ENCODE data around the gene COPE.

Gene COPE

DNA sequence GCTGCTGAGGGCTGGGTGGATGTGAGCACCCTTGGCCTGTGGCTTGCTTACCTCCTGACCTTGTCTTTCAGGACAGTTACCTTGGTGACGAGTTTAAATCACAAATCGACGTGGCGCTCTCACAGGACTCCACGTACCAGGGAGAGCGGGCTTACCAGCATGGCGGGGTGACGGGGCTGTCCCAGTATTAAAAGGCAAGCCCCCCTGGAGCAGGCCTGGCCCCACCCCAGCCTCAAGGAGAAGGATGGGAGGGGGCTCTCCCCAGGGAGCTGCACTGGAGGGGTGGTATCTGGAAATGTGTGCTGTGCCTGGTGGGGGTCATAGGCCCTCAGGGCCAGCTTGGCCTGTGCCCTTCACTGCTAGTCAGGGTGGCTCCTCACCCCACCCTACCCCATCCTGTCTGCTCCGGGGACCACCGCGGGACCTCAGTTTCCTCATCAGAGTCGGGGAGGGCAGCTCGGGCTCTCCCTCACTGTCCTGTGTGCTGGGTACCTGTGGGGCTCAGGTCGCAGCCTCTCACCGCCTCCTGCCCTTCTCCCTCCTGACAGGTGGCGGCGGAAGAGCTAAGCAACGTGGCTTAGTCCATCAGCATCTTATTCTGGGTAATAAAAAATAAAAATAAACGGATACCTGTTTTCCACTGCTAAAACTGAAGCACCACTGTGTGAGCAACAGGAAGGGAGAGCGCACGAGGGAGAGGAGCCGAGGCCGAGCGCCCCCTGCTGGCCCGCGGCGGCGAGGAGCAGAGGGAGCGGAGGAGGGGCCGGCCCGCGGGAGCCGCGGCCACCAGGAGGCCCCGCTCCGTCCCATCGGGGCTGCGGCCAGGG lies 53.0 kb downstream of the COPE start:
- DNase-seq: no peak

DNA sequence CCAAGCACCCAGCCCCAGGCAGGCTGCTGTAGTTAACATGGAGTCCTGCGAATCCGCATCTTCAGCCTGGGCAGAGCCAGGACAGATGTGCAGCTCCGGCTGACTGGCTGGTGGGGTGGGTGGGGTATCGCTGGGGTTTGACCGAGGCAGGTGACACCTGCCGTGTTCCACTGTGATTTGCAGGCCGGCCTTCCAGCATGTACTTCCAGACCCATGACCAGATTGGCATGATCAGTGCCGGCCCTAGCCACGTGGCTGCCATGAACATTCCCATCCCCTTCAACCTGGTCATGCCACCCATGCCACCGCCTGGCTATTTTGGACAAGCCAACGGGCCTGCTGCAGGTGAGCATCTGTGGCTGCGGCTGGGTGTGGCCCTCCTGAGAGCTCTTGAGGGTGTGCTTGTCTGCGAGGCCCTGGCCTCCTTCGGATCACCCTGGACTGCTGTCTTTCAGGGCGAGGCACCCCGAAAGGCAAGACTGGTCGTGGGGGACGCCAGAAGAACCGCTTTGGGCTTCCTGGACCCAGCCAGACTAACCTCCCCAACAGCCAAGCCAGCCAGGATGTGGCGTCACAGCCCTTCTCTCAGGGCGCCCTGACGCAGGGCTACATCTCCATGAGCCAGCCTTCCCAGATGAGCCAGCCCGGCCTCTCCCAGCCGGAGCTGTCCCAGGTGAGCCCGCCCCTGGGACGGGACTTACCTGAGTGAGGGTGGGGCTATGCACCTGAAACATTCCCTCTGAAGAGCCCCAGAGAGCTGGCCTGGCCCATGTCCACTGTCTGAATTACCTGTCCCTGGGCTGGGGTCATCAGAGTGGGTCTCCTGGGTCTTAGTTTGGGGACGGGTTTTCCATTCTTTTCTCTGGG lies 53.8 kb downstream of the COPE start:
- no peak for DNase-seq

DNA sequence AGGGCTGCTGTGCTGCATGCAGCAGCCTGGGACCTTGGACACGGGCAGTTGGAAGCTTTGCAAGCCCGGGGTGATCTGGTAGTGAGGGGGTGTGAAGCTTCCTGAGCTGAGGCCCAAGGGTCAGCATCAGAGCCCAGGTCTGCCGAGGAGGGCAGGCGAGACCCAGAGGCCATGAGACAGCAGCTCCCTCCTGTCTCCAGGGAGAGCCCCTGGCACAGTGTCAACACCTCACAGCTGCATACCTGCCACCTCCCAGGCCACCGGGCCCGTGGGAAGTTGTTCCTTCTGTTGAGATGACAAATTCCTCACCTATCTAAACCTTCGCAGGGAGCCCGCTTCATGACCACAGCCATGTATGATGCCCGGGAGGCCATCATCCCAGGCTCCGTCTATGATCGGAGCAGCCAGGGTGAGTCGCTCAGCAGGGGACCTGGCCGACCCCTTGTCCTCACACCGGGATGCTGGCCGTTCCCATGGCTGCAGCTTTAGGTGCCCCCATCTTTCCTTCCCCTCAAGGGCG lies 55.3 kb downstream of the COPE start:
- no peak for DNase-seq

DNA sequence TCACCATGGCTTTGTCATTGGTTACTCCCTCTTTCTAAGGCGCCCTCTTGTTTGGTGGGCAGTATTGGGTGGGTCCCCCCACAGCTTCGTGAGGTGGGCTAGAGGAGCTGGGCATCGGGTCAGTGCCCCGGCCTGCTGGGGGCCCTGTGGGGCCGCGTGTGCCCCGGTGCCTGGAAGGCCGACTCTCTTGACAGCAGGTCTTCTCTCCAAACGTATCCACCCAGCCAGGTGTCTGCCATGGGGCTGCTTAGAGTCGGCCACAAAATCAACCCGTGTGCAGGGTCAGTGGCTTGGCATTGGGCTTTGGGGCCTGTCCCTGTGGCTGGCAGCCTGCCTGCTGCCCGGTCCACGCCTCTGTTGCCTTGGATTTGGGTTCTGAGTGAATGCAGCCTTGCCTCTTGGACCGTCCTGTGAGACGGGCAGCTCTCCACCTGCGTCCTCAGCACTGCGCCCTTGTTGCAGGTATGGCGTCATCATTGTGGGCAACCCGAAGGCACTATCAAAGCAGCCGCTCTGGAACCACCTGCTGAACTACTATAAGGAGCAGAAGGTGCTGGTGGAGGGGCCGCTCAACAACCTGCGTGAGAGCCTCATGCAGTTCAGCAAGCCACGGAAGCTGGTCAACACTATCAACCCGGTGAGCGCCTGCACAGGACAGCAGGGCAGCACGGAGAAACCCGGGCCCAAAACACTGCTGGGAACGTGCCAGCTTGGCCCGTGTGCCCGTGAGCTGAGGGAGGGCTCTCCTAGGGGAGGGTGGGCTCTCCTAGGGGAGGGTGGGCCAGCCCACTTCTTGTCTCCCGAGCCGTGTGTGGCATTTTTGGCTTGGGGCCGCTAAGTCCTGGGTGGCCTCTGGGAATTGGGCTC lies 56.0 kb downstream of the COPE start:
- DNase-seq: no peak

DNA sequence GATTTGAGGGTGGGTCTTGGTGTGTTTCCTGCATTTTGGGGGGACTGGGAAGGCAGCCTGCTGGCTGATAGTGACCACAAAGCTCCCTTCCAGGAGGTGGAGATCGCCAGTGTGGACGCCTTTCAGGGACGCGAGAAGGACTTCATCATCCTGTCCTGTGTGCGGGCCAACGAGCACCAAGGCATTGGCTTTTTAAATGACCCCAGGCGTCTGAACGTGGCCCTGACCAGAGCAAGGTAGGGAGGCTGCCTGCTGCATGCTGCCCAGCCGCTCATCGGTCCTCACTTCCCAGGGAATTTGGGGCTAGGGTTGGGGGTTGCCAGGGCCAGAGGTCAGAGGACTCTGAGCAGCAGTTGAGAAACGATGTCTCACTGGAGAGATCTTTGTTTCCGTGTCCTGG lies 57.3 kb downstream of the COPE start:
- DNase-seq: no peak

DNA sequence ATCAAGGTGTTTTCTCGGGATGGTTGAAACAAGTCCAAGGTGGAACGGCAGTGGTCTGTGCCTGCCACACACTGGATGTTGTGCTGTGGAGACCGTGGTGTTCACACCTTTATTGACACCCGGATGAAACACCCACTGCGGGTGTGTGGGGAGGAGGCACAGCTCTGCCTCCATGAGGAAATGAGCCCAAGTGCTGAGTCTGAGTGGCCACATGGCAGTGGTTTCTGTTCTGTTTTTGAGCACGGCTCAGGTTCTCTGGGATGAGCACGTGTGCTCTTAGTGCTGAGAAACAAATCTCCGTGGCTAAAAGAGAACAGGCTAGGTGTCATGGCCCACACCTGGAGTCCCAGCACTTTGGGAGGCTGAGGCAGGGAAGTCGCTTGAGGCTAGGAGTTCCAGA lies 58.0 kb downstream of the COPE start:
- no peak for DNase-seq

DNA sequence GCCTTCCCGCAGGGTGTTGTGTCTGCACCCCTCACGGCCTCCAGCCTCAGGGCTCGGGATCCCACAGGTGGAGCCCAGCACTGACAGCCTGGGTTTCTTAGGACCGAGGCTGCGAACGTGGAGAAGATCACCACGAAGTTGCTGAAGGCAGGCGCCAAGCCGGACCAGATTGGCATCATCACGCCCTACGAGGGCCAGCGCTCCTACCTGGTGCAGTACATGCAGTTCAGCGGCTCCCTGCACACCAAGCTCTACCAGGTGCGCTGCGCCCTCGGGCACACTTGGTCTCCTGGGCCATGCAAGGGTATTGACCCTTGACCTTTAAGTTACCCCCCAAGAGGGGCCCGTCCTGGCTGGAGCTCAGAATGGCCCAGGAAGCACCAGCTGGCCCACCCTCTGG lies 58.5 kb downstream of the COPE start:
- no peak for DNase-seq

DNA sequence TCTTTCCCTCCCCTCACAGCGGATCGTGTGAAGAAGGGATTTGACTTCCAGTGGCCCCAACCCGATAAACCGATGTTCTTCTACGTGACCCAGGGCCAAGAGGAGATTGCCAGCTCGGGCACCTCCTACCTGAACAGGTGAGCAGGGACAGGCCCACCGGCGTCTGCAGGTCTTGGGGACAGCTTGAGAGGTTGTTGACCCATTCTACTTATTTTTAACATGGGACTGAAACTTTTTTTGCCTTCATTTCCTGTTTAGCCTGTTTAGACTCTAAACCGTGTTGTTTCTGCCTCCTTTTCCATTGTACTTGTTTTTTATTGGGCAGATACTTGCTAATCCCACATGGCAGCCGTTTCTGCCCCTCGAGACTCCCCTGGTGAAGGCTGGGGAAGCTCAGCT lies 58.9 kb downstream of the COPE start:
- DNase-seq: no peak

DNA sequence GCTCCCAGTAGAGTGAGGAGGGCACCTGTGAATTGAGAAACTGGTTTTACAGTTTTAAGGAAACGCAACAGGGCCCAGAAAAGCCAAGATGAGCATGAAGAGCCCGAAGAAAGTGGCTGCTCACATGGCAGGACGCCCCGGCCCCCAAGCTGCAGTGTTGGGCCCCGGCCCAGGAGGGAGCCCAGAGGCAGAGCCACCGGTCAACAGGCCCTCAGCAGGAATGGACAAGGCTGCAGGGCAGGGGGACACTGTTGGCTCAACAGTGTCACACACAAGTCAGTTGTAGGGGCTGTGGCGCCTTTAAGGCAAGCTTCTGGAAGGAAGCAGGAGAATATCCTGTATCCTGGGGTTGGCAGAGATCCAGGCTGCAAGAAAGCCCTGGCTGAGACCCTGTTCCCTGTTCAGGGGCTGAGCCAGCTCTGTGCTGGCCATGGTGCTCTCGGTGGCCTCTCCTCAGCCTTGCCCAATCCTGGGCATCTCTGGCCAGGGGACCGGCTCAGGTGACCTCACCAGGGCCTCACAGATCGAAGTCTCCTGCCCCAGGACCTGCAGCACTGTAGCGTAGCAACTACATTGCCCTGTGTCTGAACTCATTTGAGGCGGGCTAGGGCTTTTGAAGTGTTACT lies 59.4 kb downstream of the COPE start:
- no peak for DNase-seq

DNA sequence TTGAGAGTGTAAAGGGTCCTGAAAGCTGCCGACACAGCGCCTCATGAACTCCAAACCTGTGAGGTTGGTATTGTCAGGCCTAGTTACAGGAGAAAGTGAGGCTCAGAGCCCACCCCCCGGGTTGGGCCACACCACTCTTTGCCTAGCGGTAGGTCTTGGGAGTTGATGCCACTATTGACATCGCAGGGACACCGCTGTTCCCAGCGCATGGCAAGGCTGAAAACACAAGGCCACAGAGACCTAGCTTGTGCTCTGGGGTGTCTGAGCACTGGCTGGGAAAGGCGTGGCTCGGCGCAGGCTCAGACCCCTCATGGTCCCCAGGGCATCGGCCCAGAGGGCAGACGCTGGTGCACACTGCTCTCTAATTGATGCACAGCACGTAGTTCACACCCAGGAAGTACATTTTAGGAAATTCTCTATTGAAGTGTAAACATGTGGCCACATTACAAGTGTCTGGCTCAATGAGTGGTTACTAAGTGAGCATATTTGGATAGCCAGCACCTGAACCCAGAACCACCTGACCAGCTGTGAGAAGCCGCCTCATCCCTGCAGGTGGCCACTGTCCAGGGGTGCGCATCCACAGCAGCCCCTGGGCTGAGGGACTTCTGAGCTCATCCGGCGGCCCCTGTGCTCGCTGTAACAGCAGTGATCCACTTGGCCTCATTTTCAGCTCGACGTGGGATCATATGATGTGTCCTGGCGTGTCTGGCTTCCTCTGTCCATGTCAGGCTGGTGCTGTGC lies 60.1 kb downstream of the COPE start:
- no peak for DNase-seq

DNA sequence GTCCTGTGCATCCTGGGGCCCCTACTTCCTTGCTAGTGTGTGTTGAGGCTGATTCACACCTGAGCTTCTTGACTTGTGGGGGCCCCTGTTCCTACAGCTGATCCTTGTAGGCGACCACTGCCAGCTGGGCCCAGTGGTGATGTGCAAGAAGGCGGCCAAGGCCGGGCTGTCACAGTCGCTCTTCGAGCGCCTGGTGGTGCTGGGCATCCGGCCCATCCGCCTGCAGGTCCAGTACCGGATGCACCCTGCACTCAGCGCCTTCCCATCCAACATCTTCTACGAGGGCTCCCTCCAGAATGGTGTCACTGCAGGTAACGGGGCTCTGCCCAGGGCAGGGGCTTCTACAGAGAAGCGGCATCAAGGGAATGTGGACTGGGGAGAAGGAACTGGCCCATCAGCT lies 62.0 kb downstream of the COPE start:
- DNase-seq: no peak

DNA sequence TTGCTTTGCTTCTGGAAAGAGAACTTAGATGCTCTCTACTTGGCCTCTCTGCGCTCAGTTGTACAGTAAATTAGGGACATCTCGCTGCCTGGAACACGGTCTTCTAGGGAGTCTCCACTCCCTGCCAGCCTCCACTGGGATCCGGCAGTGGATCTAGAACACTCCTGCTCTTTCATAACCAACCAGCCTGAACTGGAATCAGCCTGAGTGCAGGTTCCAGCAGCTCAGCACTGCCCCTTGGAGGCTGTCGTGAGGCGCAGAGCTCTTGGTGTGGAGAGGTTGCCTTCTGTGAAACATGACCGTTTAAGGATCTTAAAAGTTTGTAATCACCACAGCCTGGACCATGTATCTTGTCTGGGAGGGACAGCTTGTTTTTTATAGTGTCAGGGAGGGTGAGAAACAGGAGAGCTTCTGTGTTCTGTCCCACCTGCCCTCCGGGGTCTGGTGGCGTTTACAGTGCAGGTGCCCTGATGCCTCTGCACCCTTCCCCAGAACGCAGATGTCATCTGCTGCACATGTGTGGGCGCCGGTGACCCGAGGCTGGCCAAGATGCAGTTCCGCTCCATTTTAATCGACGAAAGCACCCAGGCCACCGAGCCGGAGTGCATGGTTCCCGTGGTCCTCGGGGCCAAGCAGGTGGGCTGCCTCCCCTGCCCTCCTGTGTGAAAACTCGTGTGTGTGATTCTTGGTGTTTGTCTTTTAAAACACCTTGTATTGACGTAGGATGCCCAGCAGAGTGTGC lies 62.6 kb downstream of the COPE start:
- DNase-seq: no peak

DNA sequence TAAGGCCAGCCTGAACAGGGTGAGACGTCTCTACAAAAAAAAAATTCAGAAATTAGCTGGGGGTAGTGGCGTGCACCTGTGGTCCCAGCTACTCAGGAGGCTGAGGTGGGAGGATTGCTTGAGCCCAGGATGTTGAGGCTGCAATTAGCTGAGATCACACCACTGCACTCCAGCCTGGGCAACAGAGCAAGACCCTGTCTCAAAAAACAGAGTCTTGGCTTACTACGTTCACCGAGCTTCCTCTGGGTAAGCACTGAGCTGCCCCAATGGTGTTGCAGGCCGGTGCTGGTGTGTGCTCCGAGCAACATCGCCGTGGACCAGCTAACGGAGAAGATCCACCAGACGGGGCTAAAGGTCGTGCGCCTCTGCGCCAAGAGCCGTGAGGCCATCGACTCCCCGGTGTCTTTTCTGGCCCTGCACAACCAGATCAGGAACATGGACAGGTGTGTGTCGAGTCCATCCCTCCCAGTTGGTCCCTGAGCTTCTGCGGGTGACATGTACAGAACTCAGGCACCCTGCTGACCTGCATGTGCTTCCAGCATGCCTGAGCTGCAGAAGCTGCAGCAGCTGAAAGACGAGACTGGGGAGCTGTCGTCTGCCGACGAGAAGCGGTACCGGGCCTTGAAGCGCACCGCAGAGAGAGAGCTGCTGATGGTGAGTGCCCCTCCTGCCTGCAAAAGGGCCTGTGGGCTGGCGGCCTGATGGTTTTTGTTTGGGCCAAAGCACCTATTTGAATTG lies 63.4 kb downstream of the COPE start:
- DNase-seq: no peak

DNA sequence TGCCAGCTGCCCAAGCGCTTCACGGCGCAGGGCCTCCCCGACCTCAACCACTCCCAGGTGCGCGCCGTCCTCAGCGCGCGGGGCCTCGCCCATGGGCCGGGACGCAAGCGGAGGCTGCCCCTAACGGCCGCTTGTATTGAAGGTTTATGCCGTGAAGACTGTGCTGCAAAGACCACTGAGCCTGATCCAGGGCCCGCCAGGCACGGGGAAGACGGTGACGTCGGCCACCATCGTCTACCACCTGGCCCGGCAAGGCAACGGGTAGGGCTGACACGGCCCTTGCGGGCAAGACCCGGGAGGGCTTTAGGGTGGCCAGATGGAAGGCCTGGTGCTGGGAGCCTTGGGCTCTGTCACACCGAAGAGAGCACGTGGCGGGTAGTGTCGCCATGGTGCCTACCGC lies 64.2 kb downstream of the COPE start:
- DNase-seq: no peak

DNA sequence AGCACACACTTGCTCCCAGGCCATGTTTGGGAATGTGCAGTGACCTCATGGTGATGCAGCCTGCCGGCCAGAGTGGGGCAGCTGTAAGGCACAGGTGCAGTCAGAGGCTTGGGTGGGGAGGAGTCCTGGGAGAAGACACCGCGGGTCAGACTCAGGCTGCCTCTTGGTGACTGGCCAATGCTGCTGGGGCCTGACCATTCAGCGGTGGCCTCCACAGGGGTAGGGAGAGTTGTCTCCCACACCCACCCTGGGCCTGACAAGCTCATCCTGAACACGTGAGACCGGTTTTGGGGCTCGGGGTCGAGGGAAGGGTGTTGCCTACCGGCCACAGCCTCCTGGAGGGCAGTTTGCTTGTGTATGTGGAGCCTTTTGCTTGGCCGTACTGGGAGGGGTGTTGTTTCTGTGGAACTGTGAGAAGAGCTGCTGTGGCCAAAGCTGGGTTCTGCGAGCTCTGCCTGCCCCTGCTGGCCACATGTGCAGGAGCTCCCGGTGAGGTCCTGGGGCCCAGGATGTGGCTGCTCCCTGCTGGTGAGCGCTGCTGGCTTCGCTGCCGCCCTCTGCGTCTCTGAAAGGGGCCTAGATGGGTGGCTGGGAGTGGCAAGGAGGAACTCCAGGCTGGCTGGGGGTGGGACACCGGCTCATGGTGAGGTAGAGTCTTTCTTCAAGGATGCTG lies 65.3 kb downstream of the COPE start:
- no peak for DNase-seq

DNA sequence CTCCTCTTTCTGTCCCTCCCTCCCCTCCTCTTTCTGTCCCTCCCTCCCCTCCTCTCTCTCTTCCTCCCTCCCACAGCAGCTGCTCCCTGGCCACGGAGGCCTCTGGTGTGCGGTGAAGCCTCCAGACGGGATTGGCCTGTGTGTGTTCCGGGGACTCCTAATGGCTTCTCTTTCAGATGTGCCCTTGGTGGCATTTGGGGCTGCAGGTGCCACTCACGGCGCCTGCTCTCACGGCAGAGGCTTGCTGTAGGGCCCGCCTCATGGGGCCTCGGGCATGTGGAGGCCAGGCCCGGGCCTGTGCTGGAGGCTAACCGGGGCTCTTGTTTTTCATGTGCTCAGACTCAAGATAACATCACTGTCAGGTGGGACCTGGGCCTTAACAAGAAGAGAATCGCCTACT lies 66.5 kb downstream of the COPE start:
- DNase-seq: no peak

DNA sequence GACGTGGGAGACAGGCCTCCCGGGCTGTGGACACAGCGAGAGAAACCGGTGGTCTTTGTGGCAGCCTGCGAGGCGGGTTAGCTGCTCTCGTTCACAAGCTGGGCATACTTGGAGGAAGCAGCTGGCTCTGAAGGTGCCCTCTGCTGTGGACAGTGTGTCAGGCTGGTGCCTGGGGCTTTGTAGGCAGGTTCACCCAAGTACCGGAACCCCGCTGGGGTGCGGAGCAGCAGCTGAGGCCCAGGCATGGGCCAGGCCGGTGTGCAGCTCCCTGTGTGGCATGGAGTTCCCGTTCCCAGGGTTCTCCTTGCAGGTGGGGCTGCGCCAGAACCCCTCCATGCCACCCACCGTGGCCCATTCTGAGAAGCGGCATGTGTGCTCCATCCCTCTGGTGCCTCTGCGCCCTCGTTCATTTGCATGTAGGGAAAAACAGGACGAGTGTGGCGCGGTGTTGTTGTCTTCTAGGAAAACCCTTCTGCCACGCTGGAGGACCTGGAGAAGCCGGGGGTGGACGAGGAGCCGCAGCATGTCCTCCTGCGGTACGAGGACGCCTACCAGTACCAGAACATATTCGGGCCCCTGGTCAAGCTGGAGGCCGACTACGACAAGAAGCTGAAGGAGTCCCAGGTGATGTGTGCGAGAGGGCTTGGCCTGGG lies 67.4 kb downstream of the COPE start:
- no peak for DNase-seq

DNA sequence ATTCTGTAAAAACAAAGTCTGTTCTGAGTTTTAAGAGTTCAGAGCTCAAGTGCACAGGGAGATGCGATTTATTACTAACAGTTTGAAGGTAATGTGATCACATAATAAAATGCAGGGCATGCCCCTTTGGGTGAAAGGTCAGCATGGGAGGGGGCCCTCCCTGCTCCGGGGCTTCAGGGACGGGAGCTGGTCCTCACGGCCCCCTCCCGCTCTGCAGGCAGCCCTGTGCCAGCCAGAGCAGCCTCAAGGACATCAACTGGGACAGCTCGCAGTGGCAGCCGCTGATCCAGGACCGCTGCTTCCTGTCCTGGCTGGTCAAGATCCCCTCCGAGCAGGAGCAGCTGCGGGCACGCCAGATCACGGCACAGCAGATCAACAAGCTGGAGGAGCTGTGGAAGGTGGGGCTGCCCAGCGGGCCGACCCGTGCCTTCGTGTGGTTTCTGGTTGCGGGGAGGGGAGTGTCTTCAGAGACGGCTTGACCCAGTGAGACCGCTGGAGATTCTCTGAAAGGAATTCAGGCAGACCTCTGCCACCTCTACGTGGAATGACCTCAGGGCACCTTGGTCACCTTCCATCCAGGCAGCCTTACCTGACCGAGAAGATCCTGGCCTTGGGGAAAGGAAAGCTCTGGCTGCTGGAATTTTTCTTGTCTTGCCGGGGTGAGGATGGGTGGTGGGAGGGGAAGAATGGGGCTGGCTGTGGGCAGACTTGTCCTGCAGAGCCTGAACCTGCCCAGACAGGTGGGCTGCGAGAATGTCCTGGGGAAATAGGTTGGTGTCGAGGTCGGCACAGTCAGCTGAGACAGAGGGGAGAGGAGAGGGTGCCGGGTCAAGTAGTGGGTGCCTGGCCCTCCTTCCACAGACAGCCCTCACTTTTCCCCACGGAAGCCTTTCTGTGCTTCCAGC lies 68.5 kb downstream of the COPE start:
- no peak for DNase-seq

Measured in NCI-H1048 (cell line).